HG03095 (cell line): ENCODE measurements around the gene GSTA3.
"Not testable (repeated sequence)": the region's sequence is repeated elsewhere in the genome, so short reads cannot be mapped to it uniquely, and the experiment has no call there.

Source experiments
- ATAC-seq: cut with Tn5 transposase; IDR thresholded peaks from one replicate; pipeline ENCODE4 v1.9.1; 2021; ENCODE audit warnings: moderate library complexity; ENCODE audit not compliant: unreplicated experiment

The GSTA3 gene

GRCh38 chr6:52914516-52914915, 5.0 kb upstream of the GSTA3 start:
- no peak for ATAC-seq

DNA sequence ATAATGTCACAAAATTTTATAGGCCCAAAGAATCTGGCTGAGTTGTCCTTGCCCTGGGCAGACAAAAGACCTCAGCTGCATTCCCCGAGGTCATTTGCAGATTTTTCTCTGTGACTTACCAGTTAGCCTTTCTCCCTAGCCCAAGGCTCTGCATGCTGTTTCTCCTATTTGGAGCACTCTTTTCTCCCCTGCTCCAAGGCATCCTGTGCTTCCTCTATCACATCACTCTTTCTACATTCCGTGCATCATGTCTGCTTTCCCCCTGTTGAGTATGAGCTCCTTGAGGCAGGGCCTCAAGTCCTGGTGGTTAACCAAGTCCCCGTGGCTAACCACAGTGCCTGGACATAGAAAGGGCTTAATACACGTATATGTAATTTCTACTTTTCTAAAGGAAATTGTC, 593 bp upstream of the GSTA3 start:
- ATAC-seq, result no peak

GRCh38 chr6:52909131-52909530, 367 bp downstream of the GSTA3 start:
- ATAC-seq, result no peak

DNA sequence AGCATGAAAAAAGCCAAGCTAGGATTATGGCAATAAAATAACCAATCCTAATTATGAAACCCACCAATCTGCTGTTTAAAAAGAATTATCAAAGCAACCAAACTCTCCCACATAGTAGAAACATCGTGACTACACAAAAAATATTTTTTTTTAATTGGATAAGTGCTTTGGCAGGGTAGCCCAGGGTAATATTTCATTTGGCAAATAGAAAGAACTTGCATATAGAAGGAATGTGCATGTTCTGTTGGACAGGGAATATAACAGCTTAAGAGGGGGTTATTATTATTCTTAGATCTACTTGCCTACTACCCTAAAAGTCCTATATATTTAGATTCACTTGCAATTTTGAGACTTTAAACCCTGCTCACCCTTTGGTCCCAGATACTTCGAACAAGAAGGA, 972 bp downstream of the GSTA3 start:
- no peak for ATAC-seq

DNA sequence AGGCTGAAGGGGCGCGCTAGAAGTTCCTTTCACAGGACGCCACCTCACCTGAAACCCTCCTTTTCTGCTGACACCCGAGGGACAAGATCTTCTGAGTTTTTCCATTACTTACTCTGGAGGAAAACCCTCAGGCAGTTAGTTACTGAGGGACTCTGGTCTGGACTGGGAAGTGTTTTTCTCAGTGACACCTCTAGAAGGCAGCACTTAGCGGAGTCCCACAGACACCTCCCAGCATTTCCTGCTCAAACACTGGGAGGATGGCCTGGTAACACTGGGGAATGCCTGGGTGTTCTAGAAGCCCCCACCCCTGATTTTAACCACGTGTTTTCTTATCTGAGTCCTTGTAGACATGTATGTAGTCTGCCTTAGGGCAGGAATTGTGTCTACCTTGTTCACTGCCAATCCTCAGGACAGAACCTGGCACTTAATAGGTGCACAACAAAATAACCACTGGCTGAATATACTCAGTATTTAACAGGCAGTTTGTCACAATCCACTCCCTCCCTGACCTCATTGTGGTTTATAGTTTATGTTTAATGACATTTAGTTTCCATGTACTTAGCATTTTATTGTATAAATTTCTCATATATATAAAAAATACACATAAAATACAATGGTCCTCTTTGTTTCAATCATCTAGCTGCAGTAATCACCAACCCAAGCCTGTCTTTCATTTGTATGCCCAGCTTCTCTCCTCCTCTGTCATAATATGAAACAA, 4.8 kb downstream of the GSTA3 start:
- no peak for ATAC-seq

GRCh38 chr6:52900536-52900935, 9.0 kb downstream of the GSTA3 start:
- no peak for ATAC-seq

DNA sequence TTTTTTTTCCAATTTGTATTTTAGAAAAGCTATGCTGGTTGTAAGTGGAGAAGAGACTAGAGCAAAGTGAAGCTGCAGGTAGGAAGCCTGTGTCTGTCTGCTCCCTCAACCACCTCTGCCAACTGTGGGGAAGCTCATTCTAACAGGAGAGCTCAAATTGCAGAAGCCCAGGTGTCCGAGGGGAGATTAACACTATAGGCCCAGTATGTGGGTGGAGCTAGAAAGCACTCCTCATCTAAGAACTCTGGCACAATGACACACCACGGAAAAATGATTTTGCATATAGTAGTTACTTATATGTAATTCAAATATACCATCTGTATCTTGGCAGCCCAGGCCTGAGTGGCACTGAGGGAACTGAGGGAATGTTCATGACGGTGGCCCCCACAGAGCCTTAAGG, 13.7 kb downstream of the GSTA3 start:
- not testable (repeated sequence) for ATAC-seq

- ATAC-seq, result no peak
These were observed 15.2 kb downstream of the GSTA3 start for GRCh38 chr6:52894285-52894684.

- ATAC-seq, result no peak
These were observed 15.7 kb downstream of the GSTA3 start for GRCh38 chr6:52893803-52894202.

GRCh38 chr6:52893221-52893620, 16.3 kb downstream of the GSTA3 start:
- no peak for ATAC-seq

DNA sequence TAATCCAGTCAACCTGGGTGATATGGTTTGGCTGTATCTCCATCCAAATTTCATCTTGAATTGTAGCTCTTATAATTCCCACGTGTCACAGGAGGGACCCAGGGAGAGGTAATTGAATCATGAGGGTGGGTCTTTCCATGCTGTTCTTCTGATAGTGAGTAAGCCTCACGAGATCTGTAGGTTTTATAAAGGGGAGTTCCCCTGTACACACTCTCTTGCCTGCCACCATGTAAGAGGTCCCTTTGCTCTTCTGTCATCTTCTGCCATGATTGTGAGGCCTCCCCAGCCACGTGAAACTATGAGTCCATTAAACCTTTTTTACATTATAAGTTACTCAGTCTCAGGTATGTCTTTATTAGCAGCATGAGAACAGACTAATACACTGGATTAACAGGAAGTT, 19.5 kb downstream of the GSTA3 start:
- ATAC-seq, result no peak

GRCh38 chr6:52887910-52888524, 21.5 kb downstream of the GSTA3 start:
- ATAC-seq, result no peak

DNA sequence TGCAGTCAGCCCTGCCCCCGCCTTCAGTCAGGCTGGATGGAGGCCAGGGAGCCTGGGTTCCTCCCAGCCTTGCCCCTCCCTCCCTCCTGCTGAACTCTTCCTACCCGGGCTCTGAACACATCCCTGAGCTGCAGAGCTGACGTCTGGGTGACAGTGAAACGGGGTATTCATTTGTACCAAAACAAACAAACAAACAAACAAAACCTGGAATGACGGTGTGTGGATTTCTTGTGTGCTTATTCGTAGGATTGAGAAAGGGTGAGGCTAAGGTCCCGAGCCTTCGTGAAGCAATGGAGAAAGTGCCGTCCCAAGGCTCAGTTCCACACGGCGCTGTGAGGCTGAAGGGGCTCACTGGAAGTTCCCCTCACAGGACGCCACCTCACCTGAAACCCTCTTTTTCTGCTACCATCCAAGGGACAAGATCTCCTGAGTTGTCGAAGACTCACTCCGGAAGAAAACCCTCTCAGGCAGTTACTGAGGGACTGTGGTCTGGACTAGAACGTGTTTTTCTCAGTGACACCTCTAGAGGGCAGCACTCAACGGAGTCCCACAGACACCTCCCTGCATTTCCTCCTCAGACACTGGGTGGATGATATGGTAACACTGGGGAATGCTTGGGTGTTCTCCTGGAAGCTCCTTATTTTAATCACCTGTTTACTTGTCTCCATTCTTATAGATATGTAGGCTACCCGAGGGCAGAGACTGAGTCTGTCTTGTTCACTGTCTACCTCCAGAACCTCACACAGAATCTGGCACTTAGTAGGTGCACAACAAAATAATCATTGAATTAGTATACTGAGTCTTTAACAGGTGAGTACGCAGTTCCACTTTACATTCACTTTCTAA, 27.3 kb downstream of the GSTA3 start:
- ATAC-seq, result peak; percentile 100

DNA sequence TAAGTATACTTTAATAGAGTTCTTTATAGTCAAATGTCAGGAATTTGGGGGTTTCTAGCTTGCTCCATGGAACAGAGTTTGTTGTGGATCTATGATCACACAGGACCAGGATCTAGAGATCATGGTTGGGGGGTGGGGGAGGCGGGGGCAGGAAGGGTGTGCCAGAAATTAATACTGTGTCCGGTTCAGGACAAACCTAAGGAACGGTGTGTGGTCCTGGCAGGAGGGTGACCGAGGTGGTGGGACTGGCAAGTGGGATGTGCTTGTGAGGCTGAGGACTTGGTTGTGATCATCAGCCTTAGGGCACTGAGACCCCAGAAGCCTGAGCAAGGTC, 27.9 kb downstream of the GSTA3 start:
- no peak for ATAC-seq

- no peak for ATAC-seq
These were observed 31.7 kb downstream of the GSTA3 start for GRCh38 chr6:52877786-52878185.

GRCh38 chr6:52877168-52877567, 32.3 kb downstream of the GSTA3 start:
- ATAC-seq, result no peak

- no peak for ATAC-seq
These were observed 33.3 kb downstream of the GSTA3 start for GRCh38 chr6:52876056-52876787.

GRCh38 chr6:52872031-52872430, 37.5 kb downstream of the GSTA3 start:
- ATAC-seq, result no peak

- no peak for ATAC-seq
These were observed 37.9 kb downstream of the GSTA3 start for GRCh38 chr6:52871621-52872020.

GRCh38 chr6:52870335-52871091, 39.0 kb downstream of the GSTA3 start:
- not testable (repeated sequence) for ATAC-seq

DNA sequence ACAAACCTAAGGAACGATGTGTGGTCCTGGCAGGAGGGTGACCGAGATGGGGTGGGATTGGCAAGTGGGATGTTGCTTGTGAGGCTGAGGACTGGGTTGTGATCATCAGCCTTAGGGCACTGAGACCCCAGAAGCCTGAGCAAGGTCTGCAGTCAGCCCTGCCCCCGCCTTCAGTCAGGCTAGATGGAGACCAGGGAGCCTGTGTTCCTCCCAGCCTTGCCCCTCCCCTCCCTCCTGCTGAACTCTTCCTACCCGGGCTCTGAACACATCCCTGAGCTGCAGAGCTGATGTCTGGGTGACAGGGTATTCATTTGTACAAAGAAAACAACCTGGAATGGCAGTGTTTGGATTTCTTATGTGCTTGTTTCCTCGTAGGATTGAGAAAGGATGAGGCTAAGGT, 40.6 kb downstream of the GSTA3 start:
- ATAC-seq, result not testable (repeated sequence)
